ENCODE measurements around the gene CDC73.

CDC73 gene

GRCh38 chr1:193156117-193156821, 34.4 kb downstream of the CDC73 start:
- TF ChIP-seq EZH2 (IDR thresholded peaks at IDR 0.05; ENCODE audit: borderline replicate concordance, low read depth, low read length, severe bottlenecking) = no peak
- TF ChIP-seq CTCF (IDR thresholded peaks at IDR 0.05; ENCODE audit: borderline replicate concordance, extremely low read depth, low read length, poor library complexity, severe bottlenecking) = no peak
- no peaks in the 10 kb centered on the region; the same call in 1 of the 2 replicates for H3K4me1 ChIP-seq (ENCODE audit: insufficient read depth, low read length)
- no peak overlapping the region for H3K27ac ChIP-seq (ENCODE audit: low read length)
- no peak overlapping the region for H3K9ac ChIP-seq (ENCODE audit: low read depth, low read length)
- no peak overlapping the region for H2AFZ ChIP-seq (ENCODE audit: low read depth, low read length)
- H3K27me3 ChIP-seq (ENCODE audit: insufficient read depth, low read length, poor library complexity) = no peaks in the 10 kb centered on the region
- no peaks in the 10 kb centered on the region for H3K9me3 ChIP-seq (ENCODE audit: insufficient read depth, low read length, severe bottlenecking)
- peaks cover 50% of the 10 kb centered on the region for H3K36me3 ChIP-seq (ENCODE audit: insufficient read depth, low read length)
- peaks cover 19% of the 10 kb centered on the region for H3K79me2 ChIP-seq (ENCODE audit: insufficient read depth, low read length)
- no peaks in the 10 kb centered on the region; the same call in 1 of the 2 replicates for H4K20me1 ChIP-seq (ENCODE audit: insufficient read depth, low read length)
- DNase-seq (no peak), ATAC-seq (ENCODE audit: insufficient read depth, low read depth) (no peak)
- no peak overlapping the region for H3K4me3 ChIP-seq (ENCODE audit: low read depth in 1 of 2, low read length in 2 of 2)
- H3K4me2 ChIP-seq (ENCODE audit: insufficient read depth, low read length) = no peak overlapping the region

- TF ChIP-seq CTCF (IDR thresholded peaks at IDR 0.05; ENCODE audit: borderline replicate concordance, extremely low read depth, low read length, poor library complexity, severe bottlenecking) = no peak
- no peak for TF ChIP-seq EZH2 (IDR thresholded peaks at IDR 0.05; ENCODE audit: borderline replicate concordance, low read depth, low read length, severe bottlenecking)
These were observed 35.0 kb downstream of the CDC73 start for GRCh38 chr1:193156822-193157142.

GRCh38 chr1:193157360-193157759, 35.5 kb downstream of the CDC73 start:
- Histone ChIP-seq H2AFZ (ENCODE audit: low read depth, low read length) (no peak overlapping the region), H3K4me1 (ENCODE audit: insufficient read depth, low read length) (no peaks in the 10 kb centered on the region; the same call in 1 of the 2 replicates), H3K27ac (ENCODE audit: low read length) (no peak overlapping the region), H3K36me3 (ENCODE audit: insufficient read depth, low read length) (peaks cover 39% of the 10 kb centered on the region), H3K27me3 (ENCODE audit: insufficient read depth, low read length, poor library complexity) (no peaks in the 10 kb centered on the region), H3K4me3 (ENCODE audit: low read depth in 1 of 2, low read length in 2 of 2) (no peak overlapping the region), H3K9me3 (ENCODE audit: insufficient read depth, low read length, severe bottlenecking) (no peaks in the 10 kb centered on the region), H3K9ac (ENCODE audit: low read depth, low read length) (no peak overlapping the region), H4K20me1 (ENCODE audit: insufficient read depth, low read length) (peaks cover 2% of the 10 kb centered on the region; the same call in 1 of the 2 replicates), H3K4me2 (ENCODE audit: insufficient read depth, low read length) (no peak overlapping the region), H3K79me2 (ENCODE audit: insufficient read depth, low read length) (peaks cover 19% of the 10 kb centered on the region)
- TF ChIP-seq EZH2 (IDR thresholded peaks at IDR 0.05; ENCODE audit: borderline replicate concordance, low read depth, low read length, severe bottlenecking) (no peak), CTCF (IDR thresholded peaks at IDR 0.05; ENCODE audit: borderline replicate concordance, extremely low read depth, low read length, poor library complexity, severe bottlenecking) (no peak)
- DNase-seq (no peak), ATAC-seq (ENCODE audit: insufficient read depth, low read depth) (no peak)

More at GRCh38 chr1:193156822-193157142, 35.0 kb downstream of the CDC73 start:
- peaks cover 45% of the 10 kb centered on the region for H3K36me3 ChIP-seq (ENCODE audit: insufficient read depth, low read length)
- no peak overlapping the region for H2AFZ ChIP-seq (ENCODE audit: low read depth, low read length)
- no peak overlapping the region for H3K27ac ChIP-seq (ENCODE audit: low read length)
- H3K4me3 ChIP-seq (ENCODE audit: low read depth in 1 of 2, low read length in 2 of 2) = no peak overlapping the region
- H3K4me2 ChIP-seq (ENCODE audit: insufficient read depth, low read length) = no peak overlapping the region
- H4K20me1 ChIP-seq (ENCODE audit: insufficient read depth, low read length) = no peaks in the 10 kb centered on the region; the same call in 1 of the 2 replicates
- no peaks in the 10 kb centered on the region for H3K27me3 ChIP-seq (ENCODE audit: insufficient read depth, low read length, poor library complexity)
- H3K9me3 ChIP-seq (ENCODE audit: insufficient read depth, low read length, severe bottlenecking) = no peaks in the 10 kb centered on the region
- peaks cover 19% of the 10 kb centered on the region for H3K79me2 ChIP-seq (ENCODE audit: insufficient read depth, low read length)
- ATAC-seq (ENCODE audit: insufficient read depth, low read depth) (no peak), DNase-seq (no peak)
- H3K9ac ChIP-seq (ENCODE audit: low read depth, low read length) = no peak overlapping the region
- no peaks in the 10 kb centered on the region; the same call in 1 of the 2 replicates for H3K4me1 ChIP-seq (ENCODE audit: insufficient read depth, low read length)
